K562 (cell line): ENCODE results near the gene ZCCHC24. TPM values are rescaled to one million over a fixed set of nuclear protein-coding genes. Genes with fewer than 3 reads are reported as not detected.
A peak's percentile ranks its signal among the peaks of the same experiment; 100 is the strongest.

Experiments used
- CREM ChIP-seq: IDR thresholded peaks from 2 replicates; pipeline ENCODE4 v1.6.1; 2014; ENCODE audit warnings: antibody characterized with exemption, low read depth
- CTCFL ChIP-seq: IDR thresholded peaks from 2 replicates; pipeline ENCODE4 v1.6.1; 2011; ENCODE audit warnings: borderline replicate concordance, low read depth, mild to moderate bottlenecking, moderate library complexity, low read length; ENCODE audit not compliant: insufficient read depth, poor library complexity, severe bottlenecking
- E2F8 ChIP-seq: fragments of 450-650 bp; IDR thresholded peaks from 2 replicates; pipeline ENCODE4 v1.7.1; 2018; ENCODE audit warnings: mild to moderate bottlenecking, low read depth; ENCODE audit not compliant: partially characterized antibody
- FOXP1 ChIP-seq: sonication (generic); formaldehyde crosslinking; IDR thresholded peaks from 2 replicates; pipeline ENCODE4 v1.8.0; 2022; ENCODE audit warnings: mild to moderate bottlenecking, missing genetic modification reagents
- MYNN ChIP-seq, 2 experiments: sonication (generic); formaldehyde crosslinking in 1 of 2; IDR thresholded peaks; 2 replicates each; pipeline versions ENCODE4 v1.5.0 to v1.6.1; 2016 to 2020; ENCODE audit warnings: antibody characterized with exemption in 1 of 2, missing genetic modification reagents in 1 of 2
- POLR2AphosphoS5 ChIP-seq: IDR thresholded peaks from 2 replicates; pipeline ENCODE4 v1.6.1; 2011; ENCODE audit warnings: mild to moderate bottlenecking, low read depth, low read length, moderate library complexity; ENCODE audit not compliant: control insufficient read depth, insufficient read depth
- RCOR1 ChIP-seq, 2 experiments: IDR thresholded peaks; 2 replicates each; pipeline ENCODE4 v1.6.1; 2012; ENCODE audit warnings: low read depth in 2 of 2, low read length in 2 of 2, borderline replicate concordance in 1 of 2, improper control_type of control experiment in 1 of 2
- REST ChIP-seq, 2 experiments: fragments of 450-650 bp; formaldehyde crosslinking in 1 of 2; IDR thresholded peaks; 2 replicates each; pipeline versions ENCODE4 v1.4.0 to v1.6.1; 2014 to 2020; ENCODE audit warnings: mild to moderate bottlenecking in 2 of 2, borderline replicate concordance in 1 of 2, low read depth in 1 of 2
- SMAD1 ChIP-seq: fragments of 150-350 bp; IDR thresholded peaks from 2 replicates; pipeline ENCODE4 v1.6.1; 2014; ENCODE audit warnings: low read length, low read depth; ENCODE audit not compliant: partially characterized antibody
- XRCC4 ChIP-seq: IDR thresholded peaks from one replicate; pipeline ENCODE4 v1.6.1; 2011; ENCODE audit not compliant: insufficient read depth, insufficient read length; ENCODE audit errors: extremely low read depth
- ZNF384 ChIP-seq: IDR thresholded peaks from 2 replicates; pipeline ENCODE4 v1.6.1; 2012; ENCODE audit warnings: low read depth, low read length, improper control_type of control experiment
- ZNF79 ChIP-seq: fragments of 250-450 bp; sonication (Bioruptor Pico); IDR thresholded peaks from 2 replicates; pipeline ENCODE4 v1.4.0; 2020; ENCODE audit warnings: low read depth, mild to moderate bottlenecking, moderate library complexity
- polyA plus RNA-seq, 8 experiments: library from polyadenylated mRNA; depleted of rRNA in 4 of 8; stranded (reverse) in 5 of 8; unstranded in 3 of 8; fragments of >200 nt; fragmentation: Nextera tagmentation in 2 of 8; fragmentation: Illumina TruSeq in 1 of 8; extraction: Ambion mirVana in 2 of 8; extraction: Trizol in 1 of 8; gene quantifications; 2 replicates each; pipeline versions ENCODE4 v1.2.1 to v1.2.3, GENCODE V29; 2011 to 2014; ENCODE audit warnings: inconsistent platforms in 1 of 8, missing spikeins in 1 of 8
- total RNA-seq, 7 experiments: library from RNA; depleted of rRNA in 6 of 7; stranded (reverse); fragments of >200 nt in 6 of 7; fragmentation: Illumina TruSeq in 2 of 7; extraction: Trizol in 2 of 7; gene quantifications; 2 replicates each; pipeline versions ENCODE4 v1.2.1 to v1.2.3, GENCODE V29; 2011 to 2021; ENCODE audit warnings: low replicate concordance in 1 of 7

The ZCCHC24 gene
- total and polyA plus RNA-seq, 9 of the 15 experiments (the other 6 are each of a cell fraction or from before 2014, with no cell fraction given): 0.84 to 11.0 (median 4.6) TPM

GRCh38 chr10:79400146-79401004, 45.0 kb downstream of the ZCCHC24 start (continued):
- peak; percentile 72 for TF ChIP-seq REST (IDR thresholded peaks at IDR 0.05; ENCODE audit: borderline replicate concordance)
- no peak for TF ChIP-seq REST (CRISPR knock-in tag; IDR thresholded peaks at IDR 0.05; ENCODE audit: low read depth)
- no peak for TF ChIP-seq XRCC4
- TF ChIP-seq ZNF79 (CRISPR knock-in tag): no peak
- TF ChIP-seq POLR2AphosphoS5: no peak
- 0 out of 2 replicates have a peak, but pooled peaks have one; percentile 8 for TF ChIP-seq FOXP1 (CRISPR knock-in tag)
- 0 out of 4 replicates have a peak, but pooled peaks of 1 of the 2 experiments have one; percentile 46 for TF ChIP-seq RCOR1 (IDR thresholded peaks at IDR 0.05; ENCODE audit: borderline replicate concordance in 1 of 2, low read depth in 2 of 2, low read length in 2 of 2)
- TF ChIP-seq E2F8: no peak
- TF ChIP-seq MYNN (IDR thresholded peaks at IDR 0.05): 0 out of 2 replicates have a peak, but pooled peaks have one; percentile 53
- TF ChIP-seq MYNN (CRISPR knock-in tag; IDR thresholded peaks at IDR 0.05): no peak
- TF ChIP-seq SMAD1: no peak
- TF ChIP-seq CTCFL: peak; percentile 91
- TF ChIP-seq ZNF384: peak; percentile 56; the same call in 1 of the 2 replicates
- TF ChIP-seq CREM: no peak
